K562 (cell line): ENCODE data around the gene SCAP. TPM values are rescaled to one million over a fixed set of nuclear protein-coding genes. Genes with fewer than 3 reads are reported as not detected.

Source experiments
- ADNP ChIP-seq: fragments of 200-800 bp; sonication (Bioruptor generic); IDR thresholded peaks from 2 replicates; pipeline ENCODE4 v1.6.1; 2016; ENCODE audit warnings: missing genetic modification characterization, missing compliant biosample characterization
- FOXA3 ChIP-seq, 2 experiments: fragments of 450-650 bp in 1 of 2; sonication (generic) in 1 of 2; formaldehyde crosslinking; IDR thresholded peaks in 1 of 2; conservative IDR thresholded peaks in 1 of 2; 2 replicates each; pipeline versions ENCODE4 v1.4.0 to v1.8.0; 2020 to 2022; ENCODE audit warnings: mild to moderate bottlenecking in 2 of 2, missing genetic modification reagents in 1 of 2
- HNRNPUL1 ChIP-seq: fragments of 200-400 bp; formaldehyde crosslinking; IDR thresholded peaks from 2 replicates; pipeline ENCODE4 v1.6.1; 2017; ENCODE audit warnings: low read length
- SETDB1 ChIP-seq: IDR thresholded peaks from one replicate; pipeline ENCODE4 v1.6.1; 2012; ENCODE audit warnings: low read length, control low read depth, inconsistent platforms
- SRSF3 ChIP-seq: fragments of 200-400 bp; formaldehyde crosslinking; IDR thresholded peaks from 2 replicates; pipeline ENCODE4 v1.6.1; 2016; ENCODE audit warnings: mild to moderate bottlenecking, low read length, moderate library complexity; ENCODE audit not compliant: insufficient read depth
- THRAP3 ChIP-seq: fragments of 450-650 bp; IDR thresholded peaks from 2 replicates; pipeline ENCODE4 v1.6.1; 2016; ENCODE audit warnings: mild to moderate bottlenecking, inconsistent platforms, borderline replicate concordance
- ZNF23 ChIP-seq: fragments of 250-450 bp; sonication (Bioruptor Pico); IDR thresholded peaks from 2 replicates; pipeline ENCODE4 v1.4.0; 2020; ENCODE audit warnings: mild to moderate bottlenecking
- ZSCAN29 ChIP-seq: fragments of 450-650 bp; IDR thresholded peaks from 2 replicates; pipeline ENCODE4 v1.6.1; 2017
- polyA plus RNA-seq, 8 experiments: library from polyadenylated mRNA; depleted of rRNA in 4 of 8; stranded (reverse) in 5 of 8; unstranded in 3 of 8; fragments of >200 nt; fragmentation: Nextera tagmentation in 2 of 8; fragmentation: Illumina TruSeq in 1 of 8; extraction: Ambion mirVana in 2 of 8; extraction: Trizol in 1 of 8; gene quantifications; 2 replicates each; pipeline versions ENCODE4 v1.2.1 to v1.2.3, GENCODE V29; 2011 to 2014; ENCODE audit warnings: inconsistent platforms in 1 of 8, missing spikeins in 1 of 8
- total RNA-seq, 7 experiments: library from RNA; depleted of rRNA in 6 of 7; stranded (reverse); fragments of >200 nt in 6 of 7; fragmentation: Illumina TruSeq in 2 of 7; extraction: Trizol in 2 of 7; gene quantifications; 2 replicates each; pipeline versions ENCODE4 v1.2.1 to v1.2.3, GENCODE V29; 2011 to 2021; ENCODE audit warnings: low replicate concordance in 1 of 7
- TF ChIP-seq, protein P1 (sequence below): fragments of 450-650 bp; IDR thresholded peaks from 2 replicates; pipeline ENCODE4 v1.6.1; 2017; ENCODE audit warnings: antibody characterized with exemption, mild to moderate bottlenecking
- TF ChIP-seq, protein P2 (sequence below): fragments of 250-450 bp; sonication (Bioruptor Pico); IDR thresholded peaks from 2 replicates; pipeline ENCODE4 v1.8.0; 2021; ENCODE audit warnings: moderate library complexity, mild to moderate bottlenecking, inconsistent platforms
- TF ChIP-seq, protein P3 (sequence below): fragments of 450-650 bp; conservative IDR thresholded peaks from 2 replicates; pipeline ENCODE4 v1.6.1; 2016; ENCODE audit warnings: missing genetic modification characterization, low read depth, mild to moderate bottlenecking, control low read depth, missing compliant biosample characterization

Gene SCAP
- total and polyA plus RNA-seq, 9 of the 15 experiments (the other 6 are each of a cell fraction or from before 2014, with no cell fraction given): 2.6 to 104 (median 37.8) TPM

DNA sequence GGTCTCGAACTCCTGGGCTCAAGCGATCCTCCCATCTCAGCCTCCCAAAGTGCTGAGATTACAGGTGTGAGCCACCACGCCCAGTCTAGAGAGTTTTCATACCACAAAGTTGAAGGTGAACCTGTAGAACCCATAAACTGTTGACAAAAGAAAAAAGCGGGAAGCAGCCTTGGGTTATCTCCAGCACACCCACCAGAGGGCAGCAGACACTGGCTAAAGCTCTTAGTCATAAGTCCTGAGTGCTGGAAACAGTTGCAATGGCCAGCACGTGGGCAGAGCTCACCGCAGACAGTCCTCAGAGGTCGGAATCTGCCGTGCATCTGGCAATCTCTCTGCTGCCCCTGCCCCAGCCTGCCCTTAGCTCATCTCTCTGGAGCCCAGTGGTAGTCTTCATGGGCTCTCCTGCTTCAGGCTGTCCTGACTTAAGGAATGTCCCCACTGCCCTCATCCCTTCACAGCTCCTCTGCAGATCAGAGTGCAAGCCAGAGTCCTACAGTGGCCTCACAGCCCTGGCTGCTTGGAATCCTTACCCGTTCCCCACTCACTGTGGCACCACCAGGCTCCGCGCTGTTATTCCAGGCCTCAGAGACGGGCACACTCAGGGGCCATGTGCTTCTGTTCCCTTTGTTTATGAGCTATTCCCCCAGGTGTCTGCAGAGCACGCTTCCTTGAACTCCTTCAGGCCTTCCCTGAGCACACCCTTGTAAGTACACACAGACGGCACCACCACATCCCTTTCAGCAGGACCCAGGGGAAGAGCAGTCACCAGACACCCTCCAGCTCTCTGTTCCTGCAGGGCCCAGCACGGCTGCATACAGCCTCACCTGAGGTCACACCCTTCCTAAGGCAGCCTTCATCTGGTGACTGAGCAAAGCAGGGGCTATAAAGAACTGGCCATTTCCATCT lies 46.6 kb upstream of the SCAP start (continued):
- TF ChIP-seq, protein P1, sequence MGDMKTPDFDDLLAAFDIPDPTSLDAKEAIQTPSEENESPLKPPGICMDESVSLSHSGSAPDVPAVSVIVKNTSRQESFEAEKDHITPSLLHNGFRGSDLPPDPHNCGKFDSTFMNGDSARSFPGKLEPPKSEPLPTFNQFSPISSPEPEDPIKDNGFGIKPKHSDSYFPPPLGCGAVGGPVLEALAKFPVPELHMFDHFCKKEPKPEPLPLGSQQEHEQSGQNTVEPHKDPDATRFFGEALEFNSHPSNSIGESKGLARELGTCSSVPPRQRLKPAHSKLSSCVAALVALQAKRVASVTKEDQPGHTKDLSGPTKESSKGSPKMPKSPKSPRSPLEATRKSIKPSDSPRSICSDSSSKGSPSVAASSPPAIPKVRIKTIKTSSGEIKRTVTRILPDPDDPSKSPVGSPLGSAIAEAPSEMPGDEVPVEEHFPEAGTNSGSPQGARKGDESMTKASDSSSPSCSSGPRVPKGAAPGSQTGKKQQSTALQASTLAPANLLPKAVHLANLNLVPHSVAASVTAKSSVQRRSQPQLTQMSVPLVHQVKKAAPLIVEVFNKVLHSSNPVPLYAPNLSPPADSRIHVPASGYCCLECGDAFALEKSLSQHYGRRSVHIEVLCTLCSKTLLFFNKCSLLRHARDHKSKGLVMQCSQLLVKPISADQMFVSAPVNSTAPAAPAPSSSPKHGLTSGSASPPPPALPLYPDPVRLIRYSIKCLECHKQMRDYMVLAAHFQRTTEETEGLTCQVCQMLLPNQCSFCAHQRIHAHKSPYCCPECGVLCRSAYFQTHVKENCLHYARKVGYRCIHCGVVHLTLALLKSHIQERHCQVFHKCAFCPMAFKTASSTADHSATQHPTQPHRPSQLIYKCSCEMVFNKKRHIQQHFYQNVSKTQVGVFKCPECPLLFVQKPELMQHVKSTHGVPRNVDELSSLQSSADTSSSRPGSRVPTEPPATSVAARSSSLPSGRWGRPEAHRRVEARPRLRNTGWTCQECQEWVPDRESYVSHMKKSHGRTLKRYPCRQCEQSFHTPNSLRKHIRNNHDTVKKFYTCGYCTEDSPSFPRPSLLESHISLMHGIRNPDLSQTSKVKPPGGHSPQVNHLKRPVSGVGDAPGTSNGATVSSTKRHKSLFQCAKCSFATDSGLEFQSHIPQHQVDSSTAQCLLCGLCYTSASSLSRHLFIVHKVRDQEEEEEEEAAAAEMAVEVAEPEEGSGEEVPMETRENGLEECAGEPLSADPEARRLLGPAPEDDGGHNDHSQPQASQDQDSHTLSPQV: peak; percentile 98
- no peak for TF ChIP-seq ZNF23 (CRISPR knock-in tag)
- TF ChIP-seq THRAP3: no peak
- no peak for TF ChIP-seq HNRNPUL1
- TF ChIP-seq SRSF3: no peak
- no peak for TF ChIP-seq ADNP
- TF ChIP-seq, protein P2, sequence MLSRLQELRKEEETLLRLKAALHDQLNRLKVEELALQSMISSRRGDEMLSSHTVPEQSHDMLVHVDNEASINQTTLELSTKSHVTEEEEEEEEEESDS (CRISPR knock-in tag): no peak
- TF ChIP-seq FOXA3 (CRISPR knock-in tag; conservative IDR thresholded peaks at IDR 0.05 in 1 of 2, IDR thresholded peaks at IDR 0.05 in 1 of 2): peak; percentile 23 to 73; a peak in 2 of 4 replicates
- no peak for TF ChIP-seq SETDB1
- TF ChIP-seq ZSCAN29: no peak
- TF ChIP-seq, protein P3, sequence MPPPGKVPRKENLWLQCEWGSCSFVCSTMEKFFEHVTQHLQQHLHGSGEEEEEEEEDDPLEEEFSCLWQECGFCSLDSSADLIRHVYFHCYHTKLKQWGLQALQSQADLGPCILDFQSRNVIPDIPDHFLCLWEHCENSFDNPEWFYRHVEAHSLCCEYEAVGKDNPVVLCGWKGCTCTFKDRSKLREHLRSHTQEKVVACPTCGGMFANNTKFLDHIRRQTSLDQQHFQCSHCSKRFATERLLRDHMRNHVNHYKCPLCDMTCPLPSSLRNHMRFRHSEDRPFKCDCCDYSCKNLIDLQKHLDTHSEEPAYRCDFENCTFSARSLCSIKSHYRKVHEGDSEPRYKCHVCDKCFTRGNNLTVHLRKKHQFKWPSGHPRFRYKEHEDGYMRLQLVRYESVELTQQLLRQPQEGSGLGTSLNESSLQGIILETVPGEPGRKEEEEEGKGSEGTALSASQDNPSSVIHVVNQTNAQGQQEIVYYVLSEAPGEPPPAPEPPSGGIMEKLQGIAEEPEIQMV (tag): peak; percentile 56
